Esophagus squamous epithelium (tissue), 5 donors: ENCODE results near the gene MRPL43. TPM values are rescaled to one million over a fixed set of nuclear protein-coding genes. Genes with fewer than 3 reads are reported as not detected.

Experiments
- DNase-seq: peaks from one replicate; lab custom pipeline; 2025; lab: John Stamatoyannopoulos, UW
- H3K27ac ChIP-seq, 4 donors: fragments of 200-600 bp; sonication (generic); one replicate each; pipeline ENCODE4 v1.5.1; 2016 to 2019; ENCODE audit warnings: mild to moderate bottlenecking in 1 of 4
- H3K27me3 ChIP-seq, 4 donors: fragments of 200-600 bp; sonication (generic); 1 replicate in 3 of 4; 2 replicates in 1 of 4; pipeline versions ENCODE4 v1.5.1 to v1.6.0; 2017 to 2021; ENCODE audit warnings: antibody characterized with exemption in 1 of 4
- H3K36me3 ChIP-seq, 3 donors: fragments of 200-600 bp; sonication (generic); one replicate each; pipeline ENCODE4 v1.5.1; 2016 to 2019
- H3K4me1 ChIP-seq, 3 donors: fragments of 200-600 bp; sonication (generic); one replicate each; pipeline ENCODE4 v1.5.1; 2017 to 2019
- H3K4me3 ChIP-seq, 4 donors: fragments of 200-600 bp; sonication (generic); 1 replicate in 3 of 4; 2 replicates in 1 of 4; pipeline ENCODE4 v1.5.1; 2016 to 2019; ENCODE audit warnings: mild to moderate bottlenecking in 2 of 4, moderate library complexity in 1 of 4
- H3K9me3 ChIP-seq, 3 donors: fragments of 200-600 bp; sonication (generic); one replicate each; pipeline ENCODE4 v1.5.1; 2016 to 2019
- CTCF ChIP-seq, 6 experiments: fragments of 450-650 bp in 4 of 6; fragments of 200-600 bp in 2 of 6; sonication (generic) in 2 of 6; IDR thresholded peaks; one replicate each; pipeline ENCODE4 v1.5.1; 2016 to 2019; ENCODE audit warnings: antibody characterized with exemption in 6 of 6, mild to moderate bottlenecking in 4 of 6, moderate library complexity in 4 of 6
- POLR2A ChIP-seq, 4 donors: fragments of 450-650 bp; IDR thresholded peaks; one replicate each; pipeline ENCODE4 v1.6.1; 2017; ENCODE audit warnings: antibody characterized with exemption in 4 of 4, mild to moderate bottlenecking in 4 of 4, moderate library complexity in 3 of 4
- WGBS, 2 donors: methylation state at CpG; one replicate each; pipeline ENCODE4 v1.1.5; 2018; 5-methylcytosine and 5-hydroxymethylcytosine counted together
- intact Hi-C: fragments of 100-400 bp; cut with DNase I; formaldehyde crosslinking; loops from one replicate; pipeline ENCODE4 v1.15.0; 2022
- total RNA-seq, 4 donors: library from RNA; depleted of rRNA; stranded (reverse); fragments of >200 nt; gene quantifications; one replicate each; pipeline ENCODE4 v1.1.0, GENCODE V29; 2016
- donor health status: DM: yes; HTN: yes; CAD: no.

The MRPL43 gene
- total RNA-seq, 4 donors from 2014 or later = 52.7 to 71.9 (median 60.7) TPM

DNA sequence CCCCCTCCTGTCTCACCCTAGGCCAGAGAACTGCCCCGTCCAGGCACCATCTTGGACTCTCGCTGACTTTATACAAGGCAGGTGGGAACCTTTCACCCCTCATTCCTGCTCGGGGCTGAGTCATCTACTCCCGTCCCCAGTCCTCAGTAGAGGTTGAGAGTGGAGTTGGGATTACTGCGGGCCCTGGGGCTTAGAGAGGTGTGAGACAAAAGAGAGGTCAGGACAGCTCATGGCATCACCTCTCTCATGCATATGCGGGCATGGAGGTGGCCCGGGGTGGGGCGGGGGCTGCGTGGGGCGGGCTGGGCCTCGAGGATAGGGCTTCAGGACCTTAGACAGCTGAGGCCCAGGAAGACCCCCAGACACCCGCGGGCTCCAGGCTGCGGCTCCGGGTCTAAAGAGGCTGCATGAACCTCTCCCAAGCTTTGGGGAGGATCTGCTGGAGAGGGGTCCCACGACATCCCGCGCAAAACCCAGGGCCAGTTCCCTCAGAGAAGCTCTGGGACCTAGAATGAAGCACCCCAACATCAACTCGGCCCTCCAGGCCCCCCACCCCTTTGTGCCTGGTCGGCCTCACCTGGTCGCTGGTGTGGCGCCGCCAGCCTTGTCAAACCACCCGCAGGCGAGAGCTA lies 43.3 kb upstream of the MRPL43 start:
- TF ChIP-seq CTCF (IDR thresholded peaks at IDR 0.05) = no peak
- peaks cover 0 to 21% (median 0%) of the 10 kb centered on the region in 4 donors for H3K27me3 ChIP-seq
- H3K27ac ChIP-seq = peak overlapping the region in 3 of 4 donors; percentile 97 to 99 (median 98)
- H3K36me3 ChIP-seq = peaks cover 0 to 11% (median 6%) of the 10 kb centered on the region in 3 donors
- DNase-seq = no peak
- peak overlapping the region; percentile 41 to 81 (median 72) for H3K4me3 ChIP-seq
- 20% methylated on average over 2 of the region's 25 CpGs; no CpG with 5 or more reads in 1 of the 2 donors for WGBS, 2 donors
- no peaks in the 10 kb centered on the region for H3K9me3 ChIP-seq
- intact Hi-C loops = no loop called here
- H3K4me1 ChIP-seq = peaks cover 18 to 58% (median 20%) of the 10 kb centered on the region in 3 donors

DNA sequence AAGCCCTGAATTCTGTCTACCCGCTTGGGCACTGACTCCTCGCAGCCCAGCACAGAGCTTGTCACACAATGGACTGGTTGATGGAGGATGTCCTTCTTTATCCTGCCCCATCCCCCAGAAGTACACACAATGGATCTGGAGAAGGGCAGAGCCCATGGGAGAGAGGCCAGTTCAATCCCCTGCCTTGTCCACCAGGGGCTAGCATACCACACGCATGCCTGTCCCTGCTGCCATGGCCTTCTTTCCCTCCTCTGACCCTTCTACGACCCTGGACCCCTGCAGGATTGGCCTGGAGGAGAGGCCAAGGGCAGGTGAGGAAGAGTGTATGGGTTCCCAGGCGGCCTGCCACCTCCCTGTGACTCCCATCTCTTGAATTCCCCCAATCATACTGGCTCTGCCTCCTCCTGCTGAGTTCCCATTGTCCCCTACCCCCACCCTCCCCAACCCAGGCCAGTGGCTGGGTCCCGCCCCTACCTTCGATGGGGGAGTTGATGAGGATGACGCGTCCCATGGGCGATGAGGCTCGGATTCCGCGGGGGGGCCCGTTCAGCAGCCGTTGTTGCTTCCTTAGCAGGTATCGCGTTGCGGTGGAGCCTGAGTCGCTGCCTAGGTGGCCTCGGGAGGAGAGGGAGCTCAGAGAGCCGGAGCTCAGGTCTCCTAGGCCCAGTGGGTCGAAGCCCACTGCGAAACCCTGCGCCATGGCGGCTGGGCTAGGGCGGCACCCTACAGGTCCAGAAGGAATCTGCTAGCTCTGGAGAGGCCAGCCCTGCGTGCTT lies 42.4 kb upstream of the MRPL43 start:
- no peak for DNase-seq

GRCh38 chr10:101028446-101029337 lies 41.4 kb upstream of the MRPL43 start:
- TF ChIP-seq CTCF (IDR thresholded peaks at IDR 0.05) = no peak
- no peak for TF ChIP-seq POLR2A (IDR thresholded peaks at IDR 0.05)
- Histone ChIP-seq H3K4me1 (peaks cover 17 to 49% (median 20%) of the 10 kb centered on the region in 3 donors), H3K4me3 (no peak overlapping the region), H3K27ac (no peak overlapping the region), H3K9me3 (no peaks in the 10 kb centered on the region), H3K36me3 (no peaks in the 10 kb centered on the region), H3K27me3 (peaks cover 0 to 21% (median 0%) of the 10 kb centered on the region in 4 donors)
- 59 to 64% methylated on average over 6 to 7 of the region's 7 CpGs for WGBS, 2 donors
- no peak for DNase-seq
- intact Hi-C loops = no loop called here

More for the DNA sequence above, 42.4 kb upstream of the MRPL43 start:
- Histone ChIP-seq H3K36me3 (peaks cover 0 to 3% (median 2%) of the 10 kb centered on the region in 3 donors), H3K4me3 (no peak overlapping the region), H3K4me1 (peaks cover 18 to 58% (median 20%) of the 10 kb centered on the region in 3 donors), H3K27me3 (peaks cover 0 to 21% (median 0%) of the 10 kb centered on the region in 4 donors), H3K9me3 (no peaks in the 10 kb centered on the region), H3K27ac (no peak overlapping the region)
- WGBS, 2 donors = 76 to 77% methylated on average over 4 to 5 of the region's 27 CpGs
- intact Hi-C loops = no loop called here
- TF ChIP-seq POLR2A (IDR thresholded peaks at IDR 0.05) (no peak), CTCF (IDR thresholded peaks at IDR 0.05) (peak in 1 of 6 experiments; percentile 4)

DNA sequence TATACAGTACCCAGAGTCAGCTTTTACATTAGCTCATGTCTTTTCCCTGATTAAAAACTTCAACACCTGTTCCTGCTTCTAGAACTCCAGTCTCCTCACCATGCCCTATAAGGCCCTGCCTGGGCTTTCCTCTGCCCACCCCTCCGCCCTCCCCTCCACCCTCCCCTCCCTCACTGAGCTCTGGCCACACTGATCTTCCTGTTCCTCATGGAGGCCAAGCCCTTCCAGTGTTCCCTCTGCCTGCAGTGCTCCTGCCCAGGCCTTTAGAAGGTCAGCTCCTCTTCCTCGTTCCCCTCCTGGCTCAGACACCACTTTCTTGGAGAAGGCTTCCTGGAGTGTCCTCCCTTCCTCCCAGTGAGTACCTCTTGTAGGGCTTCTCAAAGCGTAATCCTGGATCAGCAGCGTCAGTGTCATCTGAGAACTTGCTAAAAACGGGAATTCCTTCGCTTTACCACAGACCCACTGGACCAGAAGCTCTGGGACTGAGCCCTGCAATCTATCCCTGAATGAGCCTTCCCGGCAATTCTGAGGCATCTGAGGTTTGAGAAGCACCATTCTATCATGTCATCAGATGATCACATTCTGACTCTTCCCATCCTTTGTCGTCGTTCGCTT lies 39.9 kb upstream of the MRPL43 start:
- Histone ChIP-seq H3K27me3 (peaks cover 0 to 21% (median 0%) of the 10 kb centered on the region in 4 donors), H3K4me1 (peaks cover 7 to 34% (median 15%) of the 10 kb centered on the region in 3 donors), H3K9me3 (no peaks in the 10 kb centered on the region), H3K36me3 (no peaks in the 10 kb centered on the region), H3K4me3 (no peak overlapping the region), H3K27ac (no peak overlapping the region)
- 75 to 82% methylated on average over 9 of the region's 10 CpGs for WGBS, 2 donors
- DNase-seq = no peak
- TF ChIP-seq POLR2A (IDR thresholded peaks at IDR 0.05) (no peak), CTCF (IDR thresholded peaks at IDR 0.05) (no peak)
- intact Hi-C loops = no loop called here
